HepG2 (cell line): ENCODE measurements around the gene EPB41L5. TPM values are rescaled to one million over a fixed set of nuclear protein-coding genes. Genes with fewer than 3 reads are reported as not detected.

Experiments
- AFF4 ChIP-seq: sonication (generic); formaldehyde crosslinking; IDR thresholded peaks from 2 replicates; pipeline ENCODE4 v1.4.0; 2020; ENCODE audit warnings: missing genetic modification reagents
- GPBP1L1 ChIP-seq: sonication (generic); formaldehyde crosslinking; IDR thresholded peaks from 2 replicates; pipeline ENCODE4 v1.5.0; 2020; ENCODE audit warnings: mild to moderate bottlenecking, missing genetic modification reagents
- MTA1 ChIP-seq: sonication (generic); formaldehyde crosslinking; IDR thresholded peaks from 2 replicates; pipeline ENCODE4 v1.4.0; 2020; ENCODE audit warnings: missing genetic modification reagents, mild to moderate bottlenecking, borderline replicate concordance
- NCOA1 ChIP-seq: sonication (generic); formaldehyde crosslinking; IDR thresholded peaks from 2 replicates; pipeline ENCODE4 v1.9.0; 2021; ENCODE audit warnings: missing genetic modification reagents
- NFRKB ChIP-seq: fragments of 450-650 bp; IDR thresholded peaks from 2 replicates; pipeline ENCODE4 v1.6.1; 2017
- PAX8 ChIP-seq: sonication (generic); formaldehyde crosslinking; IDR thresholded peaks from 2 replicates; pipeline ENCODE4 v1.8.0; 2022; ENCODE audit warnings: mild to moderate bottlenecking, missing genetic modification reagents, borderline replicate concordance
- PHF21A ChIP-seq: sonication (generic); formaldehyde crosslinking; IDR thresholded peaks from 2 replicates; pipeline ENCODE4 v1.5.0; 2020; ENCODE audit warnings: mild to moderate bottlenecking, missing genetic modification reagents
- SAP130 ChIP-seq: IDR thresholded peaks from 2 replicates; pipeline ENCODE4 v1.6.1; 2016; ENCODE audit warnings: low read depth
- SMARCE1 ChIP-seq: fragments of 450-650 bp; IDR thresholded peaks from 2 replicates; pipeline ENCODE4 v1.6.1; 2017; ENCODE audit warnings: borderline replicate concordance
- YY1 ChIP-seq: IDR thresholded peaks from 2 replicates; pipeline ENCODE4 v1.6.1; 2011; ENCODE audit warnings: low read length, low read depth, moderate library complexity, mild to moderate bottlenecking; ENCODE audit not compliant: insufficient read depth, insufficient replicate concordance
- ZC3H13 ChIP-seq: sonication (generic); formaldehyde crosslinking; IDR thresholded peaks from 2 replicates; pipeline ENCODE4 v1.8.1; 2023; ENCODE audit warnings: mild to moderate bottlenecking, missing genetic modification reagents, moderate library complexity
- ZKSCAN1 ChIP-seq: fragments of 150-350 bp; IDR thresholded peaks from 2 replicates; pipeline ENCODE4 v1.6.1; 2014; ENCODE audit warnings: low read length
- ZNF276 ChIP-seq: sonication (generic); formaldehyde crosslinking; IDR thresholded peaks from 2 replicates; pipeline ENCODE4 v1.4.0; 2020; ENCODE audit warnings: mild to moderate bottlenecking, low read depth, missing genetic modification reagents
- ZNF280B ChIP-seq: sonication (generic); formaldehyde crosslinking; IDR thresholded peaks from 2 replicates; pipeline ENCODE4 v1.5.0; 2020; ENCODE audit warnings: missing genetic modification reagents, mild to moderate bottlenecking, borderline replicate concordance
- ZNF3 ChIP-seq: IDR thresholded peaks from 2 replicates; pipeline ENCODE4 v1.7.0; 2017; ENCODE audit warnings: inconsistent platforms
- ZNF619 ChIP-seq: sonication (generic); formaldehyde crosslinking; IDR thresholded peaks from 2 replicates; pipeline ENCODE4 v1.4.0; 2020; ENCODE audit warnings: mild to moderate bottlenecking, missing genetic modification reagents
- ZNF788 ChIP-seq: sonication (generic); formaldehyde crosslinking; IDR thresholded peaks from 2 replicates; pipeline ENCODE4 v1.5.0; 2020; ENCODE audit warnings: mild to moderate bottlenecking, missing genetic modification reagents, borderline replicate concordance
- ZSCAN29 ChIP-seq: sonication (generic); formaldehyde crosslinking; conservative IDR thresholded peaks from 2 replicates; pipeline ENCODE4 v1.4.0; 2020; ENCODE audit warnings: mild to moderate bottlenecking, missing genetic modification reagents
- ZUFSP ChIP-seq: sonication (generic); formaldehyde crosslinking; IDR thresholded peaks from 2 replicates; pipeline ENCODE4 v1.9.0; 2021; ENCODE audit warnings: missing genetic modification reagents, mild to moderate bottlenecking, borderline replicate concordance
- polyA plus RNA-seq, 8 experiments: library from polyadenylated mRNA; depleted of rRNA in 3 of 8; stranded (reverse) in 7 of 8; unstranded in 1 of 8; fragments of >200 nt; fragmentation: Illumina TruSeq in 4 of 8; extraction: Trizol in 4 of 8; gene quantifications; 2 replicates each; pipeline versions ENCODE4 v1.2.1 to v1.2.3, GENCODE V29; 2011 to 2016; ENCODE audit warnings: low read depth in 4 of 8, missing spikeins in 1 of 8, mixed read lengths in 1 of 8; ENCODE audit not compliant: insufficient read depth in 1 of 8
- total RNA-seq, 5 experiments: library from RNA; depleted of rRNA; stranded (reverse); fragments of >200 nt; fragmentation: Illumina TruSeq; extraction: Trizol; gene quantifications; 2 replicates each; pipeline ENCODE4 v1.2.3, GENCODE V29; 2016; ENCODE audit warnings: low read depth in 1 of 5

The EPB41L5 gene
- total and polyA plus RNA-seq, 2 of the 13 experiments (the other 11 are each of a cell fraction or from before 2014, with no cell fraction given): 40.5 to 47.5 TPM

- TF ChIP-seq PHF21A (CRISPR knock-in tag): no peak
- TF ChIP-seq NFRKB: no peak
- peak; percentile 39; the same call in 1 of the 2 replicates for TF ChIP-seq MTA1 (CRISPR knock-in tag)
- TF ChIP-seq ZNF276 (CRISPR knock-in tag): peak; percentile 45; the same call in 1 of the 2 replicates
- TF ChIP-seq SAP130 (CRISPR knock-in tag): no peak
- no peak for TF ChIP-seq ZC3H13
- TF ChIP-seq ZNF3 (CRISPR knock-in tag): no peak
- no peak for TF ChIP-seq YY1
- no peak for TF ChIP-seq ZKSCAN1
- 0 out of 2 replicates have a peak, but pooled peaks have one; percentile 43 for TF ChIP-seq ZNF788 (CRISPR knock-in tag)
- 0 out of 2 replicates have a peak, but pooled peaks have one; percentile 32 for TF ChIP-seq ZUFSP
- no peak for TF ChIP-seq ZNF619 (CRISPR knock-in tag)
- 0 out of 2 replicates have a peak, but pooled peaks have one; percentile 51 for TF ChIP-seq ZSCAN29 (CRISPR knock-in tag)
- TF ChIP-seq ZNF280B (CRISPR knock-in tag): 0 out of 2 replicates have a peak, but pooled peaks have one; percentile 22
- TF ChIP-seq AFF4 (CRISPR knock-in tag): no peak
- TF ChIP-seq SMARCE1: no peak
- 0 out of 2 replicates have a peak, but pooled peaks have one; percentile 37 for TF ChIP-seq PAX8 (CRISPR knock-in tag)
- TF ChIP-seq NCOA1 (CRISPR knock-in tag): no peak
- TF ChIP-seq GPBP1L1 (CRISPR knock-in tag): no peak
These were observed 190.6 kb downstream of the EPB41L5 start (continued) for GRCh38 chr2:120203251-120204021.
